ENCODE measurements around the gene ABHD16B. TPM values are rescaled to one million over a fixed set of nuclear protein-coding genes. Genes with fewer than 3 reads are reported as not detected.
"Not testable (repeated sequence)": the region's sequence is repeated elsewhere in the genome, so short reads cannot be mapped to it uniquely, and the experiment has no call there.

ABHD16B gene
- polyA plus RNA-seq, 2 donors = 0.42 to 0.92 TPM

GRCh38 chr20:63874241-63874640 lies 12.9 kb downstream of the ABHD16B start:
- not testable (repeated sequence) for H3K4me1 ChIP-seq (ENCODE audit: control insufficient read depth in 2 of 2, insufficient read depth in 2 of 2, low read length in 1 of 2); H3K27ac ChIP-seq (ENCODE audit: low read depth in 2 of 2, low read length in 1 of 2); H3K9me3 ChIP-seq (ENCODE audit: control insufficient read depth in 2 of 2, insufficient read depth in 1 of 2, low read depth in 1 of 2, low read length in 1 of 2); H3K4me3 ChIP-seq (ENCODE audit: low read depth in 1 of 2, low read length in 2 of 2); H3K27me3 ChIP-seq (ENCODE audit: control insufficient read depth in 1 of 2, insufficient read depth in 2 of 2, low read length in 2 of 2)
- H3K36me3 ChIP-seq (ENCODE audit: control insufficient read depth in 2 of 2, insufficient read depth in 2 of 2, low read length in 1 of 2) = peaks cover 7 to 44% of the 10 kb centered on the region in 2 donors
- WGBS, 2 donors = 86 to 89% methylated on average over 7 of the region's 7 CpGs

GRCh38 chr20:63876489-63877036 lies 15.3 kb downstream of the ABHD16B start:
- 92 to 93% methylated on average over 19 of the region's 19 CpGs for WGBS, 2 donors

GRCh38 chr20:63877755-63878470 lies 16.6 kb downstream of the ABHD16B start:
- Histone ChIP-seq H3K4me1 (ENCODE audit: control insufficient read depth in 2 of 2, insufficient read depth in 2 of 2, low read length in 1 of 2) (peaks cover 0 to 8% of the 10 kb centered on the region in 2 donors), H3K4me3 (ENCODE audit: low read depth in 1 of 2, low read length in 2 of 2) (no peak overlapping the region), H3K36me3 (ENCODE audit: control insufficient read depth in 2 of 2, insufficient read depth in 2 of 2, low read length in 1 of 2) (peaks cover 8 to 52% of the 10 kb centered on the region in 2 donors), H3K9me3 (ENCODE audit: control insufficient read depth in 2 of 2, insufficient read depth in 1 of 2, low read depth in 1 of 2, low read length in 1 of 2) (no peaks in the 10 kb centered on the region), H3K27me3 (ENCODE audit: control insufficient read depth in 1 of 2, insufficient read depth in 2 of 2, low read length in 2 of 2) (no peaks in the 10 kb centered on the region), H3K27ac (ENCODE audit: low read depth in 2 of 2, low read length in 1 of 2) (no peak overlapping the region)
- WGBS, 2 donors = 93 to 94% methylated on average over 32 of the region's 32 CpGs

More at GRCh38 chr20:63876489-63877036, 15.3 kb downstream of the ABHD16B start:
- no peaks in the 10 kb centered on the region for H3K27me3 ChIP-seq (ENCODE audit: control insufficient read depth in 1 of 2, insufficient read depth in 2 of 2, low read length in 2 of 2)
- H3K36me3 ChIP-seq (ENCODE audit: control insufficient read depth in 2 of 2, insufficient read depth in 2 of 2, low read length in 1 of 2) = peaks cover 7 to 44% of the 10 kb centered on the region in 2 donors
- H3K4me1 ChIP-seq (ENCODE audit: control insufficient read depth in 2 of 2, insufficient read depth in 2 of 2, low read length in 1 of 2) = peaks cover 0 to 6% of the 10 kb centered on the region in 2 donors
- no peaks in the 10 kb centered on the region for H3K9me3 ChIP-seq (ENCODE audit: control insufficient read depth in 2 of 2, insufficient read depth in 1 of 2, low read depth in 1 of 2, low read length in 1 of 2)
- no peak overlapping the region for H3K27ac ChIP-seq (ENCODE audit: low read depth in 2 of 2, low read length in 1 of 2)
- H3K4me3 ChIP-seq (ENCODE audit: low read depth in 1 of 2, low read length in 2 of 2) = no peak overlapping the region

- Histone ChIP-seq H3K9me3 (ENCODE audit: control insufficient read depth in 2 of 2, insufficient read depth in 1 of 2, low read depth in 1 of 2, low read length in 1 of 2) (no peaks in the 10 kb centered on the region), H3K27me3 (ENCODE audit: control insufficient read depth in 1 of 2, insufficient read depth in 2 of 2, low read length in 2 of 2) (no peaks in the 10 kb centered on the region), H3K27ac (ENCODE audit: low read depth in 2 of 2, low read length in 1 of 2) (no peak overlapping the region), H3K4me1 (ENCODE audit: control insufficient read depth in 2 of 2, insufficient read depth in 2 of 2, low read length in 1 of 2) (peaks cover 0 to 9% of the 10 kb centered on the region in 2 donors), H3K4me3 (ENCODE audit: low read depth in 1 of 2, low read length in 2 of 2) (no peak overlapping the region), H3K36me3 (ENCODE audit: control insufficient read depth in 2 of 2, insufficient read depth in 2 of 2, low read length in 1 of 2) (peaks cover 18 to 59% of the 10 kb centered on the region in 2 donors)
- 91% methylated on average over 14 of the region's 14 CpGs for WGBS, 2 donors
Observed at GRCh38 chr20:63878899-63879663, 17.8 kb downstream of the ABHD16B start.

GRCh38 chr20:63880901-63881300 lies 19.6 kb downstream of the ABHD16B start:
- H3K9me3 ChIP-seq (ENCODE audit: control insufficient read depth in 2 of 2, insufficient read depth in 1 of 2, low read depth in 1 of 2, low read length in 1 of 2); H3K27ac ChIP-seq (ENCODE audit: low read depth in 2 of 2, low read length in 1 of 2); H3K4me3 ChIP-seq (ENCODE audit: low read depth in 1 of 2, low read length in 2 of 2); H3K27me3 ChIP-seq (ENCODE audit: control insufficient read depth in 1 of 2, insufficient read depth in 2 of 2, low read length in 2 of 2): not testable (repeated sequence)
- H3K4me1 ChIP-seq (ENCODE audit: control insufficient read depth in 2 of 2, insufficient read depth in 2 of 2, low read length in 1 of 2) = peaks cover 0 to 23% of the 10 kb centered on the region in 2 donors
- 89 to 95% methylated on average over 13 of the region's 13 CpGs for WGBS, 2 donors
- H3K36me3 ChIP-seq (ENCODE audit: control insufficient read depth in 2 of 2, insufficient read depth in 2 of 2, low read length in 1 of 2) = peaks cover 17 to 69% of the 10 kb centered on the region in 2 donors

- 82 to 88% methylated on average over 19 of the region's 19 CpGs for WGBS, 2 donors
- Histone ChIP-seq H3K36me3 (ENCODE audit: control insufficient read depth in 2 of 2, insufficient read depth in 2 of 2, low read length in 1 of 2) (peaks cover 18 to 70% of the 10 kb centered on the region in 2 donors), H3K9me3 (ENCODE audit: control insufficient read depth in 2 of 2, insufficient read depth in 1 of 2, low read depth in 1 of 2, low read length in 1 of 2) (no peaks in the 10 kb centered on the region), H3K4me1 (ENCODE audit: control insufficient read depth in 2 of 2, insufficient read depth in 2 of 2, low read length in 1 of 2) (peaks cover 0 to 24% of the 10 kb centered on the region in 2 donors), H3K27ac (ENCODE audit: low read depth in 2 of 2, low read length in 1 of 2) (no peak overlapping the region), H3K27me3 (ENCODE audit: control insufficient read depth in 1 of 2, insufficient read depth in 2 of 2, low read length in 2 of 2) (no peaks in the 10 kb centered on the region), H3K4me3 (ENCODE audit: low read depth in 1 of 2, low read length in 2 of 2) (no peak overlapping the region)
Observed at GRCh38 chr20:63881451-63882226, 20.3 kb downstream of the ABHD16B start.

GRCh38 chr20:63882257-63883200 lies 21.2 kb downstream of the ABHD16B start:
- H3K9me3 ChIP-seq (ENCODE audit: control insufficient read depth in 2 of 2, insufficient read depth in 1 of 2, low read depth in 1 of 2, low read length in 1 of 2) = no peaks in the 10 kb centered on the region
- H3K4me3 ChIP-seq (ENCODE audit: low read depth in 1 of 2, low read length in 2 of 2) = no peak overlapping the region
- 84 to 86% methylated on average over 28 of the region's 28 CpGs for WGBS, 2 donors
- H3K4me1 ChIP-seq (ENCODE audit: control insufficient read depth in 2 of 2, insufficient read depth in 2 of 2, low read length in 1 of 2) = peaks cover 0 to 24% of the 10 kb centered on the region in 2 donors
- no peak overlapping the region for H3K27ac ChIP-seq (ENCODE audit: low read depth in 2 of 2, low read length in 1 of 2)
- H3K36me3 ChIP-seq (ENCODE audit: control insufficient read depth in 2 of 2, insufficient read depth in 2 of 2, low read length in 1 of 2) = peaks cover 18 to 72% of the 10 kb centered on the region in 2 donors
- no peaks in the 10 kb centered on the region for H3K27me3 ChIP-seq (ENCODE audit: control insufficient read depth in 1 of 2, insufficient read depth in 2 of 2, low read length in 2 of 2)

- Histone ChIP-seq H3K27ac (ENCODE audit: low read depth in 2 of 2, low read length in 1 of 2) (no peak overlapping the region), H3K36me3 (ENCODE audit: control insufficient read depth in 2 of 2, insufficient read depth in 2 of 2, low read length in 1 of 2) (peaks cover 18 to 72% of the 10 kb centered on the region in 2 donors)
Observed at GRCh38 chr20:63883201-63883593, 21.9 kb downstream of the ABHD16B start.

More at GRCh38 chr20:63883201-63883593, 21.9 kb downstream of the ABHD16B start:
- H3K4me3 ChIP-seq (ENCODE audit: low read depth in 1 of 2, low read length in 2 of 2) = no peak overlapping the region
- no peaks in the 10 kb centered on the region for H3K9me3 ChIP-seq (ENCODE audit: control insufficient read depth in 2 of 2, insufficient read depth in 1 of 2, low read depth in 1 of 2, low read length in 1 of 2)
- 88 to 93% methylated on average over 6 of the region's 6 CpGs for WGBS, 2 donors
- H3K4me1 ChIP-seq (ENCODE audit: control insufficient read depth in 2 of 2, insufficient read depth in 2 of 2, low read length in 1 of 2) = peaks cover 0 to 21% of the 10 kb centered on the region in 2 donors
- no peaks in the 10 kb centered on the region for H3K27me3 ChIP-seq (ENCODE audit: control insufficient read depth in 1 of 2, insufficient read depth in 2 of 2, low read length in 2 of 2)
